B cell (primary cell): Measurements from ENCODE around the gene HTR3A.

Source experiments
- CTCF ChIP-seq: fragments of 200-600 bp; IDR thresholded peaks from one replicate; pipeline ENCODE4 v1.8.0; 2022; ENCODE audit warnings: antibody characterized with exemption, mild to moderate bottlenecking
- EZH2 ChIP-seq: IDR thresholded peaks from 2 replicates; pipeline ENCODE4 v1.6.1; 2012; ENCODE audit warnings: borderline replicate concordance, low read depth, mild to moderate bottlenecking, moderate library complexity, low read length; ENCODE audit not compliant: insufficient read depth, poor library complexity, severe bottlenecking

GRCh38 chr11:113998574-113998973, 23.7 kb downstream of the HTR3A start:
- TF ChIP-seq CTCF (no peak), EZH2 (no peak)
